SKM-1 treated with dmso at 0.1 percent for 144 hours (cell line): ENCODE data around the gene C1QTNF2.

Experiments
- DNase-seq: peaks from one replicate; lab custom pipeline; 2025; ENCODE audit not compliant: unreplicated experiment; lab: John Stamatoyannopoulos, UW

The C1QTNF2 gene

DNA sequence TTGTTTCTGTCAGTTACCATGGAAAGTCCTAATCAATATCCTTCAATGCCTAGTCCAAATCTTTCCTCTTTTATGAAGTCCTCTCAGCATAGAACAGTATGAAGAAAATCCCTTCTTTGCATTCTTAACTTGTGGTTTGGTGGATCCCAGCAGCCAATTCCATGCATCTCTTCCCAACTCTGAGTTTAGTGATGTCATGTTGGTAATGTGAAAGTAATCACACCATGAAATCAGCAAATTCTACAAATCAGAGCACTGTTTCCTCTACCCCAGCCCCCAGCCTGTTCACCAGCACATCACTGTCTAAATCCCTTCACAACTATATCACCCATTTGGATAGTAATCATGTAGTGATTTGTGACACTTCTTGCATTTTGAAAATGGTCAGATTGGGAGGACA, 4.7 kb upstream of the C1QTNF2 start:
- no peak for DNase-seq

DNA sequence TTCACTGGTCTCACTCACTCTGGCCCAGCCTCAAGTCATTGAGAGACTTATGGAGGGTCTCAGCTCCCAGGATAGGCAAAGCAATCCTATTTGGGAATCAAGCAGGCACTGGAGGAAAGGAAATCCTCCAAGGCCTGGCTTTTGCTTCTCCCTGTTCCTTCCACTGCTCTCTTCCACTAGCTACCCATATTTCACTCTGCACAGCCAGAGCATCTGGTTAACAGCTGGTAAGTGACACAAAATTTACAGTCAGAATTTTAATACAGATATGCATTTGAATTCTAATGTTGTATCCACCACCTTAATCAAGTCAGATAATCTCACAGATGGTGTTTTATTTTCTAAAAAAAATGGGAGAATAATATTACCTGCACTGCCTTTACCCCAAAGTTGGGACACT, 868 bp upstream of the C1QTNF2 start:
- no peak for DNase-seq

DNA sequence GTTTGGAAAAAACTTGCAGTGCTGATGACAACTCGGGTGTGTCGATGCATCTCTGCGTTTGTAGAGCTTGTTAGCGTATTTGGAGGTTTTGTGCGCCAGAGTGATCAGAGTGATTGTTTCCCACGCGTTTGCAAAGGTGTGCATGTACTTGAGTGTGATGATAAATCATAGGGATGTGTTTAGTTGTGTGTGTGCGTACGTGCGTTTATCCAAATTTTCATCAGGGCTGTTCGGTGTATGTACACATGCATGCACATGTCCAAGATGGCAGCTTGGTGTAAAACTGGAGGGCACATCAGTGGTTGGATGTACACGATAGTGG, 248 bp upstream of the C1QTNF2 start:
- DNase-seq = no peak

DNA sequence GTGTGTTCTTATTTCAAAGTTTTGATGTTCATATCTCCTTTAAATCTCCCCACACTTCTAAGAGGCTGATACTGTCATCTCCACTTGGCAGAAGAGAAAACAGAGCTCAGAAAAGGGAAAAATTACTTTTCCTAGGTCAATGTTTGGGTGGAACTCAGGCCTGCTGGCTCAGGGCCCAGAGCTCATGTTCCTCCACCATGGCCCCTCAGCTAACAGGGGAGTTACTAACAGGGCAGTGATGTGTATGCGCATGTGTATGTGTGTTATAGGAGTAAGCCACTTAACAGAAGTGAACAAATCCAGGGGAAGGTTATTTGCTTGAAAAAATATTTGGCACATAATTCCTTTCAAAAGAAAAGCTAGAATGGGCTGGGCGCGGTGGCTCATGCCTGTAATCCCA, 2.5 kb downstream of the C1QTNF2 start:
- DNase-seq = no peak

DNA sequence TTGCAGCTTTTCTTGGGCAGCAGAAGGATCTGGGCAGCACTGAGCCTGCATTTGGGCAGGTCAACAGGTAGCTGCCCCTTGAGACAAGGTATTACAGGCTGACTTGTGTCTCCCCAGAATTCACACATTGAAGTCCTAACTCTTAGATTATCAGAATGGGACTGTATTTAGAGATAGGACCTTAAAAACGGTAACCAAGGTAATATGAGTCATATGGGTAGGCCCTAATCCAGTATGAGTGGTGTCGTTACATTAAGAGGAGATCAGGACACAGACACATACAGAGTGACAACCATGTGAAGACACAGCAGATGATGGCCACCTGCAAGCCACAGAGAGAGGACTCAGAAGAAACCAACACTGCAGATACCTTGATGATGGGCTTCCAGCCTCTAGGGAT, 3.2 kb downstream of the C1QTNF2 start:
- no peak for DNase-seq

DNA sequence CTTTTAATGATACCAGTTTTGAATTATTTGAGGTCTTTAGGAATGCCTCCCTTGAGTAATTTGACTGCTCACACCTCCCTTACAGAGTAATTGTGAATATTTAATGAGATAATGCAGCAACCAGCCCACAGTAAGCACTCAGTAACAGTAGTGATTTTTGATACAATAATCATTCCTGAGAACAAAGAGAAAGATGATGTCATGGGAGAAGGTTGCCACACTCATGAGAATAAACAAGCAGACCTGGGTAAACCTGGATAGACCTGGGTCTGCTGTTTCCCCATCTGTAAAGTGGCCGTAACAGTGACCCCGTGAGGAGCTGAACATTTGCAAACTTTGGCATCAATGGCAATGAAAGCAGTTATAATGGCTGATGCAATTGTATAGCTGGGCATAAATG, 4.2 kb downstream of the C1QTNF2 start:
- no peak for DNase-seq

DNA sequence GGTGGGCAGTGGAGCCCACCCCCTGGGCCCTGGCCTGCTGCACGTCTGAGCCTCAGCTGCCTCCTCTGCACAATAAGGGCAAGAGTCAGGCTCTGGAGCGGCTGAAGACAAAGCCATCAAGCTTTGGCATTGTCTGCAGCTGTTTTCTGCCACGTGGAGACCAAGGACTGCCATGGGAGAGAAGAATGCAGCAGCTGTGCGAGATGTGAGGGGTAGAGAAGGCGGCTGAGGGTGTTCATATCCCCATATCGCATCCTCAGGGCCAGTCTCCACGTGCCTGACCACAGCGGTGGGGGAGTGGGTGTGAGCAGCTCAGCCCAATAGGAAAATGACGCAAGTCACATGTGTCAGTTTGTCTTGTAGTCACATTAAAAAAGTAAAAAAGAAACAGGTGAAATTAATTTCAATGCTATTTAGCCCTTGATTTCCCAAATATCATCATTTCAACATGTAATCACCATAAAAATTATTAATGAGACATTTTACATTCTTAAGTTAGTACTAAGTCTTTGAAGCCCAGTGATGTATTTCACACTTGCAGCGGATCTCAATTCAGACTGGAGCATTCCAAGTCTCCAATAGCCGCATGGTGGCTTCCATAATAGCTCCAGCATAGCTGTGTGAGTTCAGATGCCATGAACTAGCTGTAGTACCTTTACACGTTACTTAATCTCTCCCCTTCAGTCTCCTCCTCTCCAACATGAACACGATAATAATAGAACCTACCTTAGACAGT, 6.6 kb downstream of the C1QTNF2 start:
- DNase-seq = no peak

DNA sequence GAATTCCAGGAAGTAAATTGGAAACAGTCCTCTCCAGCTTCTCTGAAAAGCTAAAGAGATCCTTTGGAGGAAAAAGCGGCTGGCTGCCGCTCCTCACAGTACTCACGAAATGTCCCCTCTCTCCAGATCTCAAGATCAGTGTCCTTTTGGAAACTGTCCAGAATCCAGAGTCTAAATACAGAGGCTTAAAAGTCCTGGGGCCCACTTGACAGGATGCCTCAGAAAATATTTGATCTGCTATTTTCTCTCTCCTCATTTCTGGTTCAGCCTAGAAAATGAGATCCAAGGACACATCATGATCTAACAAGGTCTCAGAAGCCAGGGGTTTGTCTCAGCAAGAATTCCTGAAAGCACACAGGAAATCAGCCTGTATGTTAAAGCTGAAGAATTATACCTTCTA, 7.2 kb downstream of the C1QTNF2 start:
- no peak for DNase-seq

DNA sequence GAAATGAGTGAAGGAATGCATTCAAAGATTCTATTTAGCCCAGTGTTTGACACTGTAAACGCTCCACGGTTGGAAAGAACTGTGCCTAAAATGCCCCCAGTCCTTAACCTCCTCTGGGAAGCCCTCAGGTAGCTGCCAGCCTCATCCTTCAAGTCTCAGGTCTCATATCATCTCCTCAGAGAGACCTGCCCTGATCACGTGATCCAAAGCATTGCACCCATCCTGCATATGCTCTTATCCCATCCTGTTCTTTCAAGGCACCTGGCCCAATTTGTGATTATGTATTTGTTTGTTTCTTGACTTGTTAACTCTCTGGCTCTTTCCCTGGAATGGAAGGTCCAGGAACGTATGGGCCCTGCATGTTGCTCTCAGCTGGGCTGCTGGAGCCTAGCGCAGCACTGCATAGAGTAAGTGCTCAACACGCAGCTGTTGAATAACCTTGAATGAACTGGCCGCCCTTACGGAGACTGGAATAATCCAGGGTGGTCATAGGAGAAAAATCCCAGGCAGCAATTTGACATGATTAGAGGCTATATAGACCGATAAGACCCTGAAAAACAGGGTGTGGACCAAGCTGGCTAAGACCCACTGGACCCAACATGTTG, 8.7 kb downstream of the C1QTNF2 start:
- no peak for DNase-seq

DNA sequence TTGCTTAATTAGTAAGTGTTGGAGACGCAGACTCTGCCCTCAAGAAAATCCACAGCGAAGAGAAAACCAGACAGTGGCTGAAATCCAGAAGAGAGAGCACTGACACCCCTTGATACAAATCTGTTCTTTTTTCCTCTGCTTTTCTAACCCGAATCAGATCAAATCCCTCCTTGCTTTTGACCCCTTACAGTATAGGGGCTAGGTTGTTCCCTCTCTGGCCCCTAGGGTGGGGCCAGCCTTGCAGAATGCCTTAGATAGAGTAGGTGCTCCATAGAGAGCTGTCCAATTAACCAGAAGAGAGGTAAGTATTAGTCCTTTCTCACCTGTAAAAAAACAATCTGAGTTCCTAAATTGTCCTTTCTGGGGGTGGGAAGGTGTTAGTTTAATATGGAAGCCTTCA, 10.1 kb downstream of the C1QTNF2 start:
- no peak for DNase-seq

DNA sequence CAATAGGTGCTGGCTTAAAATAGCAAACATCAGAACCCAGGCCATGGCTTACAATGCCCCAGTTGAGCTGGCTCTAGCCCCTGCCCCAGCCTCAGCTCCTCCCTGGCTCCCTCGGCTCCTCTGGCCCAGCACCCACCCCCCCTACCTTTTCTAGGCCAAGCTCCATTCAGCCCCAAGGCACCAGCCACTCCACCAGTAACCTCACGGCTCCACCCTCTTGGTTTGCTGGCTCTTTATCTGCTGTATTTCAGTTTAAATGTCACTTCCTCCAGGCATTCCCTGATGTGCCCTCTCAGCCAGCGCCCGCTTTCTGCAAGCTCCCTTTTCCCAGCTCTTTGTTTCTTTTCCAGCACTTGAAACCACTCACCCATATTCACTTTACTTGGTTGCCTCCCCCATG, 10.6 kb downstream of the C1QTNF2 start:
- no peak for DNase-seq

DNA sequence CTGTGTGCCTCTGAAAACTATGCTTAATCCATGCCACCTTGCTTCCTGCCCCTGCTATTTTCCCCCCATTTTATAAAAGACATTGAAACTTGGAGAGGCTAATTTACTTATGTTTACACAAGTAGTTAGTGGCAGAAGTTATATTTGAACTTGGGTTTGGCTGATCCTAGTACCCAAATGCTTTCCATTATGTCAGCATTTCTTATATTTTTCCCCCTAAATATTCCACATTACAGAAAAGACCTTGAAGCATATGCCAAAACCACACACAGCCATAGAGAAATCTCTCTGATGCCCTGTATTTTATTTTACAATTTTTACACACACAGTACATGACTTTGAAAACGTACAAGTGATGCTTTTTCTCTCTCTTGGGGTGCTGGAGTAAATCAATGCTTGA, 11.2 kb downstream of the C1QTNF2 start:
- no peak for DNase-seq

DNA sequence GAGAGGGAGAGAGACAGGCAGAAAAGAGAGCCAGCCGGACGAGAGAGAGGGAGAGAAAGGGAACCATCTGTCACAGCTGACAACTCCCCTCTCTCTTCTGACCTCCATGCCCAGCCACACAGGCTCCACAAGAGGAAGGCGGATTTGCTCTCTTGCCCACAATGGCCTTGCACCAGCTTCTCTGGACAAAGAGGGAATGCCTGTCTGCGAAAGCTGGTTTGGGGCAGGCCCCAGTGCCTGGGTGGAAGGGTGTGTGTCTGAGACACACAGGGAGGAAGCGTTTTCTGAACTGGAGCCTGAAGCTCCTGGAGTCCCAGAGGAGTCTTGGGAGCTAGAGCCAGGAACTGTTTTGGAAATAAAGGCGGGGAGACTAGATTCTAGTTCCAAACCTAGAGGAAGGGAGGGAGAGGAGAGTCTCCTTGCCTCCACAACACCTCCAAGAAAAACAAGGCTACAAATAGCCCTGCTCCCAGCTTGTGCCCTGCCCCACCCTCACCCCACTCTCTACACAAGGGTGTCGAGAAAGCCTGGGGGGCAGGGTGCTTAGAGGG, 12.5 kb downstream of the C1QTNF2 start:
- no peak for DNase-seq

DNA sequence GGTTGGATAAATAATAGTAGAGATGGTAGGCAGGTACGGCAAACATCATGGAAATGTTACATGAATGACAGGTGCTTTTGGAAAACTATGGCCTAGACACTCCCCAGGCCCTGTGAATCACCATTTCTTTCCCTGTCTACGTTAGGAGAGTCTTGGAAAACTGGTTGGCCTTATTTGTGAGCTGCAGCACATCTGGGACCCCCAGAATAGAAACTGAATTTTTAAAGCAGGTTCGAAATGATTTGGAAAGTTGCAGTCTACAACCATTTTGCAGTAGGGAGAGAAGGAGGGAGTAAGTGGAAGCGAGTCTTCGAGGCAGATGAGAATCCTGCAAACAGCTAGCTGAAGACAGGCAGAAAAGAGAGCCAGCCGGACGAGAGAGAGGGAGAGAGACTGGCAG, 13.0 kb downstream of the C1QTNF2 start:
- DNase-seq = no peak

DNA sequence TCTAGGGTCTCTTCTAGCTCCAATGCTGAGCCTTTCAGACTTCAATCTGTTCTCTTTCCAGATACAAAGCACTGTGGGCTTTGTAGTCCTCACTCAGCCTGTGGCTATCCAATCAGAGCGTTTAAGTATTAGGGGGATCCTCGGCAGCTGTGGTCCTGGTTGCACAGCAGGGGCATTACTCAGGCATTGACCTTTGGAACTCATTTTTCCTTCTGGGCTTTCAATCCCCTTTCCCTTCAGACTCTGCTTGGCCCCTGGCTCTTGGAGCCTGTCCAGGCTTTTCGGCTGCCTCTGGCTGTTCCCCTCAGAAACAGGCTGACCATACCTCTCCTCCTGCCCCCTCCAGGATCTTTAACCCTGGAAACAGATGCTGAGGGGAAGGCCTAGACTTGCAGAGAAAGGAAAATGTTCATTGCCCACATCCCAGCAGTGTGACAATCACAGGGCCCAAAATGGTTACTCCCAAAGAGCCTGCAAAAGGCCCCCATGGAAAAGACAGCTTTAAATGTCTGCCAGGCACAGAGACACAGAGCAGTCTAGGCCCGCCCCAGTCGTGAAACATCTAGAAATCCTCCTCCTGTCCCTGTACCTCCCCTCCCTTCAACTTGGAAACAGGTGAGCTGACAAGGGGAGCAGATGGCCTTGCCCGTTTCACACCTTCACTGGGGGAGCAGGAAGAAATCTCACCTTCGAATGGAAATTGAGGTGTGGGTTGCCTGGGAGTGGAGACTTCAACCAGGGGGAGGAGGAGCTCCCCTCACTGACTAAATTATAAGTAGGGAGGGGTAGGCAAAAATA, 13.7 kb downstream of the C1QTNF2 start:
- DNase-seq = no peak

DNA sequence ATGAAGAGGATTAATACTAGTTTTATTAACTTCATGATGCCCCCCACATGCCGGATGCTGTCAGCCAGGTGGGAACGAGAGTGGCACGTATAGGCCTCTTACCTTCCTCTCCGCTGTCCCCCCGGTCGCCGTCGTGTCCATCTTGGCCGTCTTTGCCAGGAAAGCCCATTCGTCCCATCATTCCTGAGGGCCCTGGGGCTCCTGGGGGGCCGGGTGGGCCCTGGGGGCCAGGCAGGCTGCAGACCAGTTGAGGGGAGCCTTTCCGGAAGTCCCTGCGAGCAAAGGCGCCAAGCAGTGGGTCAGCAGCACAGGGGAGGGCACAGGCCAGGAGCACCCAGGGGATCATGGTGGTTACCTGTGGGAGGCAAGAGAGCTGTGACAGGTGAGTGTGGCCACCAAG, 15.8 kb downstream of the C1QTNF2 start:
- DNase-seq = no peak

DNA sequence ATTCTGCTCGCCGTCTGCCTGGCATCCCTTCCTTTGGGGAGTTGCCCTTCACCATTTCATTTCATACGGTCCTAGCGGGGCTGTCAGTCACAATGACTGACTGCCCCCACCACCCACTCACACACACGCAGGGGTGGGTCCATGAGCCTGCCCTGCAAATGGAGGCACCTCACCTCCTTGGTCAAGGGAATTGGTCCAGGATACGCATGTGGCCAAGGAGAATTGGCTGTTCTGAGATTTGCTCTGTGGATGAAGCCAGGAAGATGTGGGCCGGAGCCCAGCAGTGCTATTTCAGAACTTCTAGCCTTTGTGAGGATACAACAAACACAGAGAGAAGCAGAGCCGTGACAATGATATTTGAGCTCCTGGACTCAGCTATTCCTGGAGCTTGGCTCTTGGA, 17.0 kb downstream of the C1QTNF2 start:
- DNase-seq = no peak

DNA sequence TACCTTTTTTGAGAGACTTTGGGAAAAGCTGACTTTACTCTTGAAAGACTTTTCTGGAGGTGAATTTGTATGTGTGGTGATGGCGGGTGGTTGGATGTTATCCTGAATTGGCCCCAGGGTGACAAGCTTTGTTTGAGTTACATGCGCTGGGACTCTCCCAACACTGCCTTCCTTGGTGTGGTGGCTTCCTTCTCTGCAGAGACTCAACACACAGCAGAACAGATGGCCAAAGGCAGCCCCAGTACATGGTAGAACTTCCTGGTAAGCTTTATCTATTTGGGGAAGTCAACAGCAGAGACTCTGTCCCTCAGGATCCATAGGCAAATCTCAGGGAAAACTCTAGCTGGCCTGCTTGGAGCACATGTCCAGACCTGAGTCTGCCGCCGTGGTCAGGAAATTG, 18.1 kb downstream of the C1QTNF2 start:
- DNase-seq = no peak

DNA sequence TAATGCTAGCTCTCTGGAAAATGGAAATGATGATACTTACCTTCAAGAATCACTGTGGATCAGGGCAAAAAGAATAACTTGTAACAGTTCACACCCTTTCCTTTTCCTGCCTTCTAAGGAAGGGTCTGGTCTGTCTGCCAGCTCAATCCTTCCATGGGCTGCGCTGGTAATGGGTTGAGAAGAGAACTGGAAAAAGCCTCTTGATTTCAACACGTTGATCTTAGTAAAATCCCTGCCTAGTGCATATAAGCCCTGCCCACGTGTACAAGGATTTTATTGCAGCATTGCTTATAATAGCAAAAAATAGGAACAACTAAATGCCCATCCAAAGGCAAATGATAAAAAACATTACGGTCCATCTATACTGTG, 20.5 kb downstream of the C1QTNF2 start:
- no peak for DNase-seq

DNA sequence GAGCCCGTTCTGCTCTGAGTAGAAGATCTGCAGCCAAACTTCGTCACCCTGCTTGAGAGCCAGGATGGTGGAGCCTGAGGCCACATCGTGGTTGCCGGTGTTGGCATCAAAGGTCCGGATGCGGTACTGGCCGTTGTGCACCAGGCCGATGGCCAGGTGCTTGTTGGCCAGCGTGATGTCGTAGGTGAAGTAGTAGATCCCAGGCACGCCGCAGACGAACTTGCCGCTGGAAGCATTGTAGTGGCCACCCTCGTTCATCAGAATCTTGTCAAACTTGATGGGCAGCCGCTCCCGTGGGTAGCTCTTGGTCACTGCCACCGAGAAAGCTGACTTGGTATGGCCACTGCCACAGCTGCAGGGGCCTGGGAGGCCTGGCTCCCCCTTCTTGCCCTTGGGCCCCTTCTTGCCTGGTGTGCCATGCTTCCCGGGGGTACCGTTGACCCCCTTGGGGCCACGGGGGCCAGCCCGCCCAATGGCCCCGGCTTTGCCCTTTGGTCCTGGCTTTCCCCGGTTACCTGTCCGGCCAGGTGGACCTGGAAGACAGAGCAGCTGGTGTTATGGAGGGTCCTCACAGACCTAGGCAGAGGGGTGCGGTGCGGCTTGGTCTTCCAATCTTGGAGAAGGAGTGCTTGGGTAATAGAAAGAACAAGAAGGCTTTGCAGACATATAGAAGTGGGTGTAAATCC, 21.0 kb downstream of the C1QTNF2 start:
- no peak for DNase-seq

DNA sequence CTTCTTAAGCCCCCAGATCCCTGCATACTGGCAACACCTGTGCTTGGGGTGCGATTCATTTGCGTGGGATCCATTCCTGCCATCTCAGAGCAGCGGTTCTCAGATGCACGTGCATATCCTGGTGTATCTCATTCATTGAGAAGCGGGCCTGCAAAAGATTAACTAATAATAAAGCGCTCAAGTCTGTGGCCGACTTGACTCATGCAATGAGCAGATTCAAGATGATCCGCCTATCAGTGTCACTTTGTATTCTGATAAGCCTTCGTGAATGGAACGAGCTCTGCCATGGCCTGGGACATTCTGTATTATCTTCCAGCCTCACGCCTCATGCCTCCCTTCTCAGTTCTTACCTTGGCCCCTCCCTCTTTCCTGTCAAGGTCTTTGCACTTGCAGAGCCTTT, 22.3 kb downstream of the C1QTNF2 start:
- DNase-seq = no peak

DNA sequence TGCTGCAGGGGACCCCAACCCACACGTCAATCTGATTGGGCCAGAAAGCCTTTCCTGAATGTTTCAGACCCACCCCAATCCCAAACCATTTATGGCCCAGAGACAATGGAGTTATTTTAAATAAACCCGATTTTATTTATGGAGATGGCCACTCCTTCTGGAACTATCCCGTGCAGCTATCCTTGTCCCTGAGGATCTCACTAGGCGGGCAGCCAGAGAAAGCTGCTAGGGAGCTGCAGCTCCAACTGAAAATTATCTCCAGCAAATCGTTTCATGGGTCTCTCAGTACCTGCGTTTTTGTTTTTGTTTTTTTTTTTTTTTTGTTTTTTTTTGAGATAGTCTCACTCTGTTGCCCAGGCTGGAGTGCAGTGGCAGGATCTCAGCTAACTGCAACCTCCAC, 23.0 kb downstream of the C1QTNF2 start:
- no peak for DNase-seq
